ENCODE data around the gene ZSWIM6. TPM values are rescaled to one million over a fixed set of nuclear protein-coding genes. Genes with fewer than 3 reads are reported as not detected.
A peak's percentile ranks its signal among the peaks of the same experiment; 100 is the strongest.

ZSWIM6 gene
- total and polyA plus RNA-seq, 2 experiments from 2014 or later, result 9.0 to 12.7 TPM

GRCh38 chr5:61334868-61335615 is 3.0 kb downstream of the ZSWIM6 start:
- Histone ChIP-seq H3K4me3 (peak overlapping the region; percentile 88), H3K36me3 (replicated peaks; ENCODE audit: insufficient read depth, low read depth) (no peaks in the 10 kb centered on the region), H3K4me2 (peak overlapping the region; percentile 88), H2AFZ (no peak overlapping the region), H3K27ac (no peak overlapping the region), H3K9me3 (ENCODE audit: low read depth) (no peaks in the 10 kb centered on the region), H3K79me2 (peaks cover 73% of the 10 kb centered on the region), H3K4me1 (ENCODE audit: insufficient read depth) (peaks cover 7% of the 10 kb centered on the region), H3K9me2 (replicated peaks; ENCODE audit: insufficient read depth) (no peaks in the 10 kb centered on the region), H3K27me3 (no peaks in the 10 kb centered on the region), H4K20me1 (ENCODE audit: insufficient read depth, poor library complexity, severe bottlenecking) (peaks cover 70% of the 10 kb centered on the region)
- DNase-seq (ENCODE audit: low spot score), result peak; percentile 51
- WGBS (ENCODE audit: low lambda C conversion rate, missing lambda C conversion rate), result 49% methylated on average over 10 of the region's 10 CpGs
- no peak for TF ChIP-seq EZH2 (IDR thresholded peaks at IDR 0.05; ENCODE audit: borderline replicate concordance)
- TF ChIP-seq CTCF (IDR thresholded peaks at IDR 0.05; ENCODE audit: poor library complexity), result no peak
- no peak for TF ChIP-seq EZH2phosphoT487 (IDR thresholded peaks at IDR 0.05; ENCODE audit: low read depth, severe bottlenecking, unreplicated experiment)

GRCh38 chr5:61339764-61340163 is 7.7 kb downstream of the ZSWIM6 start:
- peaks cover 92% of the 10 kb centered on the region for H4K20me1 ChIP-seq (ENCODE audit: insufficient read depth, poor library complexity, severe bottlenecking)
- DNase-seq (ENCODE audit: low spot score), result no peak
- H3K9me3 ChIP-seq (ENCODE audit: low read depth), result no peaks in the 10 kb centered on the region
- H3K9me2 ChIP-seq (replicated peaks; ENCODE audit: insufficient read depth), result no peaks in the 10 kb centered on the region
- H3K4me3 ChIP-seq, result no peak overlapping the region
- TF ChIP-seq CTCF (IDR thresholded peaks at IDR 0.05; ENCODE audit: poor library complexity), result no peak
- TF ChIP-seq EZH2phosphoT487 (IDR thresholded peaks at IDR 0.05; ENCODE audit: low read depth, severe bottlenecking, unreplicated experiment), result no peak
- no peak for TF ChIP-seq EZH2 (IDR thresholded peaks at IDR 0.05; ENCODE audit: borderline replicate concordance)
- H3K4me2 ChIP-seq, result no peak overlapping the region
- peaks cover 6% of the 10 kb centered on the region for H3K4me1 ChIP-seq (ENCODE audit: insufficient read depth)
- no peak overlapping the region for H2AFZ ChIP-seq
- H3K36me3 ChIP-seq (replicated peaks; ENCODE audit: insufficient read depth, low read depth), result no peaks in the 10 kb centered on the region
- peaks cover 100% of the 10 kb centered on the region for H3K79me2 ChIP-seq
- H3K27me3 ChIP-seq, result no peaks in the 10 kb centered on the region
- H3K27ac ChIP-seq, result no peak overlapping the region
- 49% methylated on average over 2 of the region's 2 CpGs for WGBS (ENCODE audit: low lambda C conversion rate, missing lambda C conversion rate)

- Histone ChIP-seq H3K27me3 (no peaks in the 10 kb centered on the region), H3K36me3 (replicated peaks; ENCODE audit: insufficient read depth, low read depth) (no peaks in the 10 kb centered on the region), H3K9me3 (ENCODE audit: low read depth) (no peaks in the 10 kb centered on the region), H2AFZ (no peak overlapping the region), H3K4me1 (ENCODE audit: insufficient read depth) (no peaks in the 10 kb centered on the region), H3K27ac (no peak overlapping the region), H3K4me2 (no peak overlapping the region), H4K20me1 (ENCODE audit: insufficient read depth, poor library complexity, severe bottlenecking) (peaks cover 90% of the 10 kb centered on the region), H3K79me2 (peaks cover 100% of the 10 kb centered on the region), H3K9me2 (replicated peaks; ENCODE audit: insufficient read depth) (no peaks in the 10 kb centered on the region), H3K4me3 (no peak overlapping the region)
- 95% methylated on average over 3 of the region's 3 CpGs for WGBS (ENCODE audit: low lambda C conversion rate, missing lambda C conversion rate)
- no peak for DNase-seq (ENCODE audit: low spot score)
- no peak for TF ChIP-seq EZH2phosphoT487 (IDR thresholded peaks at IDR 0.05; ENCODE audit: low read depth, severe bottlenecking, unreplicated experiment)
- TF ChIP-seq CTCF (IDR thresholded peaks at IDR 0.05; ENCODE audit: poor library complexity), result no peak
- no peak for TF ChIP-seq EZH2 (IDR thresholded peaks at IDR 0.05; ENCODE audit: borderline replicate concordance)
These were observed 8.8 kb downstream of the ZSWIM6 start for GRCh38 chr5:61340775-61341361.
